ENCODE measurements around the gene PREX1. TPM values are rescaled to one million over a fixed set of nuclear protein-coding genes. Genes with fewer than 3 reads are reported as not detected.

The PREX1 gene
- total RNA-seq, 1 donor = 57.4 TPM

DNA sequence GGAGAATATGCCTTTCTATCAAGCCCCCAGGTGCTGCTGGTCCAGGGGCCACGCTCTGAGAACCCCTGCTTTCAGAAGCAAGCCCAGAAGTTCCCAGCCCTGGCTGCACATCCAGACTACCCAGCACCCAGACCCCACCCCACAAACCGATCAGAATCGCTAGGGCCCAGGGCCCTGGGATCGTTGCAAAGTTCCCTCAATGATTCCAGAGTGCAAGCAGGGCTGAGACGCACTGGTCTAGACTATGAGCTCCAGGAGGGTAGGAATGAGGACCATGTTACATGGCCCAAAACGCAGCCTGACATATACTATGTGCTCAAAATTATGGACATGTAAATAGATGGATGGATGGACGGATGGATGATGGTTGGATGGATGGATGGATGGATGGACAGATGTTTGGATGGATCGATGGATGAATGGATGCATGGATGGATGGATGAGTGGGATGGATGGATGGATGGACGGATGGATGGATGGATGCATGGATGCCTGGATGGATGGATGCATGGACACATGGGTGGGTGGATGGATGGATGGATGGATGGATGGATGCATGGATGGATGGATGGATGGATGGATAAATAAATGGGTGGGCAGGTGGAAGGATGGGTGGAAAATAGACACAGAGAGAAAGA, 194.1 kb downstream of the PREX1 start:
- TF ChIP-seq, protein P1, sequence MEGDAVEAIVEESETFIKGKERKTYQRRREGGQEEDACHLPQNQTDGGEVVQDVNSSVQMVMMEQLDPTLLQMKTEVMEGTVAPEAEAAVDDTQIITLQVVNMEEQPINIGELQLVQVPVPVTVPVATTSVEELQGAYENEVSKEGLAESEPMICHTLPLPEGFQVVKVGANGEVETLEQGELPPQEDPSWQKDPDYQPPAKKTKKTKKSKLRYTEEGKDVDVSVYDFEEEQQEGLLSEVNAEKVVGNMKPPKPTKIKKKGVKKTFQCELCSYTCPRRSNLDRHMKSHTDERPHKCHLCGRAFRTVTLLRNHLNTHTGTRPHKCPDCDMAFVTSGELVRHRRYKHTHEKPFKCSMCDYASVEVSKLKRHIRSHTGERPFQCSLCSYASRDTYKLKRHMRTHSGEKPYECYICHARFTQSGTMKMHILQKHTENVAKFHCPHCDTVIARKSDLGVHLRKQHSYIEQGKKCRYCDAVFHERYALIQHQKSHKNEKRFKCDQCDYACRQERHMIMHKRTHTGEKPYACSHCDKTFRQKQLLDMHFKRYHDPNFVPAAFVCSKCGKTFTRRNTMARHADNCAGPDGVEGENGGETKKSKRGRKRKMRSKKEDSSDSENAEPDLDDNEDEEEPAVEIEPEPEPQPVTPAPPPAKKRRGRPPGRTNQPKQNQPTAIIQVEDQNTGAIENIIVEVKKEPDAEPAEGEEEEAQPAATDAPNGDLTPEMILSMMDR (IDR thresholded peaks at IDR 0.05; ENCODE audit: insufficient read depth, low read depth, low read length) = no peak
- no peak overlapping the region for H3K4me3 ChIP-seq (ENCODE audit: low read depth, low read length)
- no peak for DNase-seq (ENCODE audit: low read depth)

DNA sequence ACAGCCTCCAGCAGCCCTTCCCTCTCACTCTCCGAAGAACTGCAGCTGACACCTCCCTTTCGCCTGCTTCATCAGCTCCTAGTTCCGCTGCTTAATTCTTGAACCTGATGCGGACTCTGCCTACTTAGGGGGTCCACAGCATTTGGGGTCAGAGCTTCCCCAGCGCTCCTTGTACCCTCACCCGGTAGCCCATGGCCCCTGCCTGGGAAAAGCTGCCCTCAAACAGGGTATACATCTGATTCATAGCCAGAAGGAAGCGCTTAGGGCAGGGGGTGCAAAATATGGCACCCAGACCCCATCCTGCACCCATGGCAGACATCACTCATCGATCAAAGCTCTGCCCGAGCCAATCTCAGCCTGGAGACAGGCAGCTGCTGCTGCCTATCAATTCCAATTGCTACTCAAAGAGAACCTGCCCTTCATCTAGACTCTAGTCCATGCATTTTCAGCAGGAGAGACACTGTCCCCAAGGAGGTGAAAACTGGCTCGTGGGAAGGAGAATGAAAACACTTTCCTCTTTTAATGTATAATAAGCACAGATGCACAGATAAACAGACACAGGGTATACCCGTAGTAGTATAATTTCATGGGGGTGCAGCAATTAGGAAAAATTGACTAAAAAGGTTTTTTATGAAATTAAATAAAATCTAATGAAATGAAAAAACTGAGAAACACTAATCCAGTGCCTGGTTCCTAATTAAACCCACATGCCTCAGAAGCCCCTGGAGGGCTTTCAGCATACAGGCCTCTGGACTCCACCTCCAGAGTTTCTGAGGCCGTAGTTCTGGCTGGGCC, 194.8 kb downstream of the PREX1 start:
- no peak for DNase-seq (ENCODE audit: low read depth)
- no peak overlapping the region for H3K4me3 ChIP-seq (ENCODE audit: low read depth, low read length)
- TF ChIP-seq, protein P1 (IDR thresholded peaks at IDR 0.05; ENCODE audit: insufficient read depth, low read depth, low read length) = no peak

GRCh38 chr20:48632017-48632824, 195.6 kb downstream of the PREX1 start:
- DNase-seq (ENCODE audit: low read depth) = no peak
- TF ChIP-seq, protein P1 (IDR thresholded peaks at IDR 0.05; ENCODE audit: insufficient read depth, low read depth, low read length) = no peak
- H3K4me3 ChIP-seq (ENCODE audit: low read depth, low read length) = no peak overlapping the region

DNA sequence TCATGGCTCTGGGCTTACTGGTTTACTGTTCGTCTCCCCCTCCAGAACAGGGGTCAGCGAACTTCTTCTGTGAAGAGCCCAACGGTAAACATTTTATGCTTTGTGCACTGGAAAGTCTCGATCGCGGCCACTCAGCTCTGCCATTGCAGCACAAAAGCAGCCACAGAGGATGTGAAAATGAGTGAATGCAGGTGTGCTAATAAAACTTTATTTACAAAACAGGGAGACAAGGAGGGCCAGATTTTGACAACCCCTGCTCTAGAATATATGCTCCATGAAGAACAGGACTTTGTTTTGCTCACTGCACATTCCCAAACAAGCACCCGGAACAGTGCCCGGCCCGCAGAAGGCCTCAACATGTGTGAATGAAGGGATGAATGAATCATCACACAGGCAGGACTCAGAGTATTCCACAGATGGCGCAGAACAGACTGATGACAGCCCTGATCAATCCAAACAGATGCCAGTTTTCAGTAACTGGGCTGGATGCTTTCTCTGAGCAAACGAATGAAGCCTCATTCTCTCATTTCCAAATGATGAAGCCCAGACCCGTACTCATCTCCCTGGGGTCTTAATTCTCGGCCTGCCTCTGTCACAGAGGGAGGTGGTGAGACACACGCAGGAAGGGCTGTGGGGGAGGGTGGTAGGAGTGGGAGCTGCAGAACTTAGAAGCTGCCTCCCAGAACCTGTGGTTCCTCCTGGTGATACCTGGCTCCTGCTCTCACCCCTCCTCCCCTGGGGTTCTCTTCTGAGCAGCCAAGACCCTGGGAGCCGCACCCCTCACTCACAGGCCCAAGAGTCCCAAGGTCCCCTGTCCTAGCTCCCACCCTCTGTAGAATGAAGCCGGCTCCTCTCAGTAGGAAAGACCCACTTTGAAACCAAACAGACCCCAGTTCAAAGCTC, 196.4 kb downstream of the PREX1 start:
- H3K4me3 ChIP-seq (ENCODE audit: low read depth, low read length) = no peak overlapping the region
- TF ChIP-seq, protein P1 (IDR thresholded peaks at IDR 0.05; ENCODE audit: insufficient read depth, low read depth, low read length) = no peak
- peak; percentile 6 for DNase-seq (ENCODE audit: low read depth)

GRCh38 chr20:48630342-48631075, 197.3 kb downstream of the PREX1 start:
- DNase-seq (ENCODE audit: low read depth) = no peak
- H3K4me3 ChIP-seq (ENCODE audit: low read depth, low read length) = no peak overlapping the region
- TF ChIP-seq, protein P1 (IDR thresholded peaks at IDR 0.05; ENCODE audit: insufficient read depth, low read depth, low read length) = no peak
